B cell (primary cell): ENCODE data around the gene STH. TPM values are rescaled to one million over a fixed set of nuclear protein-coding genes. Genes with fewer than 3 reads are reported as not detected.

Source experiments
- ATAC-seq: fragments of 200-7000 bp; cut with Tn5 transposase; one replicate; pipeline ENCODE4 v1.10.0; 2021; ENCODE audit warnings: low read depth, mild to moderate bottlenecking, moderate number of reproducible peaks, moderate library complexity
- CTCF ChIA-PET: fragments of 350-600 bp; sonication (Branson Sonifier 250); formaldehyde crosslinking; loops from one replicate; lab custom pipeline; 2021; ENCODE audit warnings: antibody characterized with exemption, inconsistent platforms; lab: Charles Lee
- POLR2A ChIA-PET: fragments of 350-600 bp; sonication (Branson Sonifier 250); formaldehyde crosslinking; loops from one replicate; lab custom pipeline; 2021; ENCODE audit warnings: antibody characterized with exemption; lab: Charles Lee
- DNase-seq: peaks from one replicate; pipeline ENCODE4 v3.0.0; 2013
- H2AFZ ChIP-seq: 2 replicates; pipeline ENCODE4 v1.6.1; 2012; ENCODE audit warnings: mild to moderate bottlenecking, low read depth, low read length; ENCODE audit not compliant: insufficient read depth, poor library complexity, severe bottlenecking
- H3K27ac ChIP-seq, 2 donors: 1 replicate in 1 of 2; 2 replicates in 1 of 2; pipeline ENCODE4 v1.5.1; 2012 to 2013; ENCODE audit warnings: low read length in 2 of 2, mild to moderate bottlenecking in 2 of 2, moderate library complexity in 1 of 2
- H3K27me3 ChIP-seq, 4 experiments: fragments of 200-600 bp in 1 of 4; sonication (generic) in 1 of 4; replicated peaks in 1 of 4; 1 replicate in 2 of 4; 2 replicates in 2 of 4; pipeline versions ENCODE4 v1.6.1 to v1.7.0; 2013 to 2016; ENCODE audit warnings: low read length in 3 of 4, mild to moderate bottlenecking in 2 of 4, mixed read lengths in 1 of 4, moderate library complexity in 1 of 4; ENCODE audit not compliant: insufficient read depth in 4 of 4, control insufficient read depth in 3 of 4; ENCODE audit errors: control extremely low read depth in 1 of 4
- H3K36me3 ChIP-seq, 2 experiments: replicated peaks in 1 of 2; 1 replicate in 1 of 2; 2 replicates in 1 of 2; pipeline versions ENCODE4 v1.6.1 to v1.7.1; 2013; ENCODE audit warnings: low read length in 1 of 2; ENCODE audit not compliant: insufficient read depth in 2 of 2, control insufficient read depth in 1 of 2; ENCODE audit errors: control extremely low read depth in 1 of 2, extremely low read depth in 1 of 2
- H3K4me1 ChIP-seq, 2 donors: fragments of 200-600 bp in 1 of 2; sonication (generic) in 1 of 2; 1 replicate in 1 of 2; 2 replicates in 1 of 2; pipeline versions ENCODE4 v1.5.1 to v1.6.1; 2013 to 2017; ENCODE audit warnings: low read length in 2 of 2; ENCODE audit not compliant: control insufficient read depth in 2 of 2, insufficient read depth in 2 of 2
- H3K4me2 ChIP-seq: replicated peaks from 2 replicates; pipeline ENCODE3; 2012; ENCODE audit warnings: mild to moderate bottlenecking, low read depth, low read length; ENCODE audit not compliant: poor library complexity, severe bottlenecking
- H3K4me3 ChIP-seq, 5 experiments: fragments of 200-600 bp in 1 of 5; sonication (generic) in 1 of 5; 1 replicate in 3 of 5; 2 replicates in 2 of 5; pipeline versions ENCODE4 v1.5.1 to v1.7.0; 2011 to 2016; ENCODE audit warnings: low read length in 4 of 5, mild to moderate bottlenecking in 4 of 5, low read depth in 2 of 5, control low read depth in 1 of 5, moderate library complexity in 1 of 5; ENCODE audit not compliant: insufficient read depth in 1 of 5; ENCODE audit errors: control extremely low read depth in 1 of 5, extremely low read depth in 1 of 5
- H3K79me2 ChIP-seq: fragments of 200-600 bp; sonication (generic); one replicate; pipeline ENCODE4 v1.6.0; 2016; ENCODE audit warnings: low read length; ENCODE audit not compliant: control insufficient read depth, insufficient read depth
- H3K9ac ChIP-seq: fragments of 200-600 bp; sonication (generic); 2 replicates; pipeline ENCODE4 v1.6.1; 2017; ENCODE audit warnings: mild to moderate bottlenecking, low read length, moderate library complexity
- H3K9me3 ChIP-seq, 3 donors: one replicate each; pipeline versions ENCODE4 v1.6.1 to v1.7.1; 2013; ENCODE audit warnings: low read length in 2 of 3; ENCODE audit not compliant: control insufficient read depth in 2 of 3, insufficient read depth in 1 of 3; ENCODE audit errors: control extremely low read depth in 1 of 3
- H4K20me1 ChIP-seq: 2 replicates; pipeline ENCODE4 v1.6.0; 2012; ENCODE audit warnings: mild to moderate bottlenecking, low read length; ENCODE audit not compliant: insufficient read depth, control insufficient read depth, poor library complexity, severe bottlenecking
- H3K27ac Mint-ChIP-seq: one replicate; pipeline ENCODE4 v1.8.0; 2021; ENCODE audit warnings: mixed read lengths
- H3K27me3 Mint-ChIP-seq: one replicate; pipeline ENCODE4 v1.8.0; 2021; ENCODE audit warnings: mixed read lengths
- H3K4me1 Mint-ChIP-seq: one replicate; pipeline ENCODE4 v1.8.0; 2021; ENCODE audit warnings: mixed read lengths
- H3K4me3 Mint-ChIP-seq: one replicate; pipeline ENCODE4 v1.8.0; 2021; ENCODE audit warnings: mixed read lengths
- H3K9me3 Mint-ChIP-seq: one replicate; pipeline ENCODE4 v1.8.0; 2022; ENCODE audit warnings: mixed read lengths; ENCODE audit not compliant: insufficient read depth
- EZH2 ChIP-seq: IDR thresholded peaks from 2 replicates; pipeline ENCODE4 v1.6.1; 2012; ENCODE audit warnings: borderline replicate concordance, low read depth, mild to moderate bottlenecking, moderate library complexity, low read length; ENCODE audit not compliant: insufficient read depth, poor library complexity, severe bottlenecking
- WGBS: methylation state at CpG from one replicate; pipeline ENCODE4 v1.1.5; 2013; ENCODE audit warnings: missing lambda C conversion rate; ENCODE audit not compliant: insufficient coverage; 5-methylcytosine and 5-hydroxymethylcytosine counted together
- intact Hi-C: fragments of 100-400 bp; cut with micrococcal nuclease; formaldehyde crosslinking; loops from one replicate; pipeline ENCODE4 v1.10.0; 2022
- polyA plus RNA-seq: library from polyadenylated mRNA; depleted of rRNA; stranded (reverse); fragments of >200 nt; gene quantifications from 2 replicates; pipeline ENCODE4 v1.2.3, GENCODE V29; 2012
- total RNA-seq, 2 donors: library from RNA; stranded (reverse); fragments of 120-200 nt in 1 of 2; gene quantifications; 1 replicate in 1 of 2; 2 replicates in 1 of 2; pipeline versions ENCODE4 v1.2.3 to v1.2.4, GENCODE V29; 2013 to 2022
- TF ChIP-seq, protein P1 (sequence below): fragments of 200-600 bp; IDR thresholded peaks from one replicate; pipeline ENCODE4 v1.8.0; 2022; ENCODE audit warnings: antibody characterized with exemption, mild to moderate bottlenecking

Gene STH
- total and polyA plus RNA-seq, 2 donors (not counting 1 experiment from before 2014, with no cell fraction given): not detected

GRCh38 chr17:45958307-45958706 lies 40.7 kb upstream of the STH start:
- CTCF ChIA-PET: interaction anchor here (1.7 kb wide), 1 partner anchor 9 kb away, joined by 4 read pairs; no protein-coding TSS in a partner anchor
- Histone ChIP-seq H3K79me2 (no peaks in the 10 kb centered on the region), H3K27ac (no peak overlapping the region), H4K20me1 (no peaks in the 10 kb centered on the region), H3K4me3 (no peak overlapping the region), H2AFZ (no peak overlapping the region), H3K4me2 (no peak overlapping the region), H3K9me3 (no peaks in the 10 kb centered on the region), H3K27me3 (no peaks in the 10 kb centered on the region), H3K9ac (no peak overlapping the region), H3K4me1 (no peaks in the 10 kb centered on the region), H3K36me3 (no peaks in the 10 kb centered on the region)
- WGBS: 98% methylated on average over 5 of the region's 9 CpGs
- H3K27ac Mint-ChIP-seq: no peak overlapping the region
- H3K9me3 Mint-ChIP-seq: no peaks in the 10 kb centered on the region
- TF ChIP-seq, protein P1, sequence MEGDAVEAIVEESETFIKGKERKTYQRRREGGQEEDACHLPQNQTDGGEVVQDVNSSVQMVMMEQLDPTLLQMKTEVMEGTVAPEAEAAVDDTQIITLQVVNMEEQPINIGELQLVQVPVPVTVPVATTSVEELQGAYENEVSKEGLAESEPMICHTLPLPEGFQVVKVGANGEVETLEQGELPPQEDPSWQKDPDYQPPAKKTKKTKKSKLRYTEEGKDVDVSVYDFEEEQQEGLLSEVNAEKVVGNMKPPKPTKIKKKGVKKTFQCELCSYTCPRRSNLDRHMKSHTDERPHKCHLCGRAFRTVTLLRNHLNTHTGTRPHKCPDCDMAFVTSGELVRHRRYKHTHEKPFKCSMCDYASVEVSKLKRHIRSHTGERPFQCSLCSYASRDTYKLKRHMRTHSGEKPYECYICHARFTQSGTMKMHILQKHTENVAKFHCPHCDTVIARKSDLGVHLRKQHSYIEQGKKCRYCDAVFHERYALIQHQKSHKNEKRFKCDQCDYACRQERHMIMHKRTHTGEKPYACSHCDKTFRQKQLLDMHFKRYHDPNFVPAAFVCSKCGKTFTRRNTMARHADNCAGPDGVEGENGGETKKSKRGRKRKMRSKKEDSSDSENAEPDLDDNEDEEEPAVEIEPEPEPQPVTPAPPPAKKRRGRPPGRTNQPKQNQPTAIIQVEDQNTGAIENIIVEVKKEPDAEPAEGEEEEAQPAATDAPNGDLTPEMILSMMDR: no peak
- no peak for TF ChIP-seq EZH2
- H3K27me3 Mint-ChIP-seq: peaks cover 5% of the 10 kb centered on the region
- no peak for DNase-seq
- ATAC-seq: no peak
- H3K4me1 Mint-ChIP-seq: no peaks in the 10 kb centered on the region
- POLR2A ChIA-PET: no interaction called here
- no peak overlapping the region for H3K4me3 Mint-ChIP-seq
- intact Hi-C loops: no loop called here

DNA sequence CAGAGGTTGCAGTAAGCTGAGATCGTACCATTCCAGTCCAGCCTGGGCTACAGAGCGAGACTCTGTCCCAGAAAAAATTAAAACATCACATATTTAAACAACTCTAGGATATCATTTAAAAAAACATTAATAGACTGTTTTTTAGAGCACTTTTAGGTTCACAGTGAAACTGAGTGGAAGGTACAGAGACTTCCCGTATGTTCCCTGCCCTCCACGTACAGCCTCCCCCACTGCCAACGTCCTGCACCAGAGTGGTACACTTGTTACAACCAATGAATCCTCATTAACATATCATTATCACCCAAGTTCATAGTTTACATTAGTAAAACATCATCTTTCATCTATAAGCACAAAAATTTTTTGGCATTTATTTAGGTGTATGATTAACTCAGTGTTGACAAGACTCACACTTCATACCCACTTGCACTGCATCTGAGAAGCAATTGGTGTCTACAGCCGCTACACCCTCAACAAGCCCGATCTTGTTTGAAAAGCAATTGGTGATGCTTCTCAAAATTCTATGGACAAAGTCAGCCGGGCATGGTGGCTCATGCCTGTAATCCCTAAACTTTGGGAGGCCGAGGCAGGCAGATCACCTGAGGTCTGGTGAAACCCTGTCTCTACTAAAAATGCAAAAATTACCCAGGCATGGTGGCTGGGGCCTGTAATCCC lies 39.9 kb upstream of the STH start:
- Histone ChIP-seq H3K36me3 (no peaks in the 10 kb centered on the region), H3K9me3 (no peaks in the 10 kb centered on the region), H4K20me1 (no peaks in the 10 kb centered on the region), H3K79me2 (no peaks in the 10 kb centered on the region), H2AFZ (no peak overlapping the region), H3K9ac (no peak overlapping the region), H3K27ac (no peak overlapping the region), H3K27me3 (no peaks in the 10 kb centered on the region), H3K4me2 (no peak overlapping the region), H3K4me3 (no peak overlapping the region), H3K4me1 (no peaks in the 10 kb centered on the region)
- no peaks in the 10 kb centered on the region for H3K4me1 Mint-ChIP-seq
- no peak for TF ChIP-seq EZH2
- TF ChIP-seq, protein P1: no peak
- ChIA-PET CTCF (interaction anchor here (1.7 kb wide), 1 partner anchor 10 kb away, joined by 4 read pairs; no protein-coding TSS in a partner anchor), POLR2A (no interaction called here)
- ATAC-seq (no peak), DNase-seq (no peak)
- intact Hi-C loops: no loop called here
- no peak overlapping the region for H3K27ac Mint-ChIP-seq
- H3K4me3 Mint-ChIP-seq: no peak overlapping the region
- peaks cover 5% of the 10 kb centered on the region for H3K27me3 Mint-ChIP-seq
- no peaks in the 10 kb centered on the region for H3K9me3 Mint-ChIP-seq
- 92% methylated on average over 7 of the region's 9 CpGs for WGBS
